Mammary epithelial cell (primary cell): ENCODE results near the gene FBXL7.

Source experiments
- EZH2 ChIP-seq: IDR thresholded peaks from 2 replicates; pipeline ENCODE4 v1.6.1; 2012; ENCODE audit warnings: low read length, inconsistent platforms, borderline replicate concordance
- TF ChIP-seq, protein P1 (sequence below), 2 donors: IDR thresholded peaks in 1 of 2; conservative IDR thresholded peaks in 1 of 2; 2 replicates each; pipeline ENCODE4 v1.5.1; 2011 to 2012; ENCODE audit warnings: inconsistent platforms in 2 of 2, low read length in 2 of 2, mild to moderate bottlenecking in 2 of 2, control low read depth in 1 of 2, low read depth in 1 of 2; ENCODE audit not compliant: insufficient read depth in 1 of 2; ENCODE audit errors: extremely low read depth in 1 of 2

DNA sequence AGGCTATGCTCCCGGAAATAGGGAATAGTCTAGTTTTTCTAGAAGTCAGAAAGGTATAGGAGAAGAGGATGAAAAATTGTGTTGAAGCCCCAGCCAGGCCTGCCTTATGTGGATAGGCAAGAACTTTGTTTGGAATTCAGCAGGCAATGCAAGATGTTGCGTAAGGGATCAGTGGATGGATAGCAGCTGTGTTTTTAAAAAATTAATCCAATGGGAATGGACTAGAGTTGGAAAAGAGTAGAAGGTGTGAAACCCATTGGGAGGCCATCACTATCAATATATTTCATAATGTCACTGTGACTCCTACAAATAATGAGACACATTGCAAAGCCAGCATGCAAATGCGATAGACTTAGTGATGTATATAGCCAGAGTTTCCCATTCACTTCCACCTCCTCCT, 397.7 kb downstream of the FBXL7 start:
- TF ChIP-seq, protein P1, sequence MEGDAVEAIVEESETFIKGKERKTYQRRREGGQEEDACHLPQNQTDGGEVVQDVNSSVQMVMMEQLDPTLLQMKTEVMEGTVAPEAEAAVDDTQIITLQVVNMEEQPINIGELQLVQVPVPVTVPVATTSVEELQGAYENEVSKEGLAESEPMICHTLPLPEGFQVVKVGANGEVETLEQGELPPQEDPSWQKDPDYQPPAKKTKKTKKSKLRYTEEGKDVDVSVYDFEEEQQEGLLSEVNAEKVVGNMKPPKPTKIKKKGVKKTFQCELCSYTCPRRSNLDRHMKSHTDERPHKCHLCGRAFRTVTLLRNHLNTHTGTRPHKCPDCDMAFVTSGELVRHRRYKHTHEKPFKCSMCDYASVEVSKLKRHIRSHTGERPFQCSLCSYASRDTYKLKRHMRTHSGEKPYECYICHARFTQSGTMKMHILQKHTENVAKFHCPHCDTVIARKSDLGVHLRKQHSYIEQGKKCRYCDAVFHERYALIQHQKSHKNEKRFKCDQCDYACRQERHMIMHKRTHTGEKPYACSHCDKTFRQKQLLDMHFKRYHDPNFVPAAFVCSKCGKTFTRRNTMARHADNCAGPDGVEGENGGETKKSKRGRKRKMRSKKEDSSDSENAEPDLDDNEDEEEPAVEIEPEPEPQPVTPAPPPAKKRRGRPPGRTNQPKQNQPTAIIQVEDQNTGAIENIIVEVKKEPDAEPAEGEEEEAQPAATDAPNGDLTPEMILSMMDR (conservative IDR thresholded peaks at IDR 0.05 in 1 of 2, IDR thresholded peaks at IDR 0.05 in 1 of 2; ENCODE audit: extremely low read depth in 1 of 2, insufficient read depth in 1 of 2, low read depth in 1 of 2, low read length in 2 of 2), result no peak
- no peak for TF ChIP-seq EZH2
